NCI-H1092 (cell line): ENCODE data around the gene ENTREP3.
"Not testable (repeated sequence)": the region's sequence is repeated elsewhere in the genome, so short reads cannot be mapped to it uniquely, and the experiment has no call there.

Experiments
- DNase-seq: peaks from one replicate; lab custom pipeline; 2025; lab: John Stamatoyannopoulos, UW

Gene ENTREP3, protein sequence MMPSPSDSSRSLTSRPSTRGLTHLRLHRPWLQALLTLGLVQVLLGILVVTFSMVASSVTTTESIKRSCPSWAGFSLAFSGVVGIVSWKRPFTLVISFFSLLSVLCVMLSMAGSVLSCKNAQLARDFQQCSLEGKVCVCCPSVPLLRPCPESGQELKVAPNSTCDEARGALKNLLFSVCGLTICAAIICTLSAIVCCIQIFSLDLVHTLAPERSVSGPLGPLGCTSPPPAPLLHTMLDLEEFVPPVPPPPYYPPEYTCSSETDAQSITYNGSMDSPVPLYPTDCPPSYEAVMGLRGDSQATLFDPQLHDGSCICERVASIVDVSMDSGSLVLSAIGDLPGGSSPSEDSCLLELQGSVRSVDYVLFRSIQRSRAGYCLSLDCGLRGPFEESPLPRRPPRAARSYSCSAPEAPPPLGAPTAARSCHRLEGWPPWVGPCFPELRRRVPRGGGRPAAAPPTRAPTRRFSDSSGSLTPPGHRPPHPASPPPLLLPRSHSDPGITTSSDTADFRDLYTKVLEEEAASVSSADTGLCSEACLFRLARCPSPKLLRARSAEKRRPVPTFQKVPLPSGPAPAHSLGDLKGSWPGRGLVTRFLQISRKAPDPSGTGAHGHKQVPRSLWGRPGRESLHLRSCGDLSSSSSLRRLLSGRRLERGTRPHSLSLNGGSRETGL

DNA sequence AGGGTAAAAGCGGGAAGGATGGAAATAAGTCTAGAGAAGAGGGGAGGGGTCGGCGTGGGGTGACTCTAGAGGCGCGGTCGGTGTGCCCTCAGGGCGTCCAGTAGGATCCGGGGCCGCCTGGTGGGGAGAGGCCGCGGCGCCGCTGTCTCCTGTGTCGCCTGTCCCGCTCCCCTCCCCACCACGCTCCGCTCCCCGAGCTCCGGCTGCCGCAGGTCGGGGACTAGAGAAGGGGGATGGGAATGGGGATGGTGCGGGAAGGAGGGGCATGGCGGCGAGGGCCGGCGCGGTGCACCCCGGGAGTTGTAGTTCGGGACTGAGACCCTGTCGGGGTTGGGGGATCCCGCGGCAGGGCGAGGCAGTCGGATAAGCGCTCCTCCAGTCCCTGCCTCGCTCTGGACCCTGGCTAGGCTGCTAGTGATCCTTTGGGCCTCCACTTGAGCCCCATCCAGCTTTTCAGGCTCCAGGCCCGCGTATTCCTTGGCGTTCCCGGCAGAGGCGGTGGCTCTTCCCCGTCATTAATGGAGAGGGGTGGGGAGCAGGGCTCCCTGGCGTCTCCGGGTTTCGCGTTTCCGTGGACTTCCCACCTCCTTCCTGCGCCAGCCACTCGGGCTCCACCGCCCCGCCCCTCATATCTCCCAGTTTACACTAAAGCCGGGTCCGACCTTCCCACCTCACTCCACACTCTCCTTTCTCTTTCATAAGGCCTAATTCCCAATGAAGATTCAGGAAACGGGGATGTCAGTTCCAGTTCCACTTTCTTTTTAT, at the start of gene ENTREP3:
Gene ENTREP3 (minus strand): TSS at position 241 of the 765 bp plus-strand sequence. CDS start 606 bp downstream, outside the sequence.
- peak; percentile 78 for DNase-seq

DNA sequence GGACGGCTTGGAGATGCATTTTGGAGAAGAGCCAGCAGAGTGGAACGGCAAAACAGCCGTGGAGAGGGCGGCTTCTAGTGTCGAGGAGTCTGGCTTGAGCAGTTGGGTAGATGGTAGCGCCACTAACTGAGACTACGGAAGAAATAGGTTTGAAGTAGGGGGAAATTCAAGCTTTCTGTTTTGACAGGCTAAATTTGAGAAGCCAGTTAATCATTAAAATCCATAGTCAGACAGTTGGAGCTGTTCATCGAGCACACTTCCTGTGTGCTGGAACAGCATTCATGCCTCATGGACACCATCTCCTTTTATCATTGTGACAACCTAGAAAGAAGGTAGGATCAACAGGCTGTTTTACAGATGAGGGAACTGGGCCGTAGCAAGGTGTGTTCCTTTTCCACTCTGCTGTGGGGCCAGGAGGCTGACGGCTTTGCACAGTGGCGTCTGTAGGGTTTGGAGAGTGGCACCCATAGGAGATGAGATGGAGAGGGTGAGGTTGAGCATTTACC, 49.3 kb upstream of the ENTREP3 start:
- DNase-seq: no peak

DNA sequence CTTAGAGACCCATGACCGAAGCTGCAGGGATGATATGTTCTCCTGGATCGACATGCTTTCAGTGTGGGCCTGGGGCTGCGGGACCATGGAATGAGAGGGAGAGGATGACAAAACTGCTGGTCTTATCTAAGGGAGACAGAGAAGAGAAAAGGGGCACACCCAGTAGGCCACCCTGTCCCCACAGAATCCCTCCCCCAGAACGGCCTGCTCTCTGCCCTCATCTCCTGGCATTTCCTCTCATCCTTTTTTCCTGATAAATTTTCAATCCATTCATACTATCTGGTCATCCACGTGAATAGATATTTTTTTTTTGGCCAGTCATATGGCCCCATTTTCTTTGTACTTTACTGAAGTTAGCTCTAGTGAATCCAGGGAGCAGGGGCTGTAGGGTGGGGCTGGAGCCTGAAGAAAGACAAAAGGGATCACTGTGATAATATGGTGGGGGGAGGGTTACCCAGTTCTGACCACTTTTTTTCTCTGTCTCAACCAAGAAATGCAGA, 46.1 kb upstream of the ENTREP3 start, which contains the start of gene PKLR:
Gene PKLR (minus strand): TSS at position 97 of the 500 bp plus-strand sequence. CDS start 43 bp downstream, at position 54.
- DNase-seq: no peak

DNA sequence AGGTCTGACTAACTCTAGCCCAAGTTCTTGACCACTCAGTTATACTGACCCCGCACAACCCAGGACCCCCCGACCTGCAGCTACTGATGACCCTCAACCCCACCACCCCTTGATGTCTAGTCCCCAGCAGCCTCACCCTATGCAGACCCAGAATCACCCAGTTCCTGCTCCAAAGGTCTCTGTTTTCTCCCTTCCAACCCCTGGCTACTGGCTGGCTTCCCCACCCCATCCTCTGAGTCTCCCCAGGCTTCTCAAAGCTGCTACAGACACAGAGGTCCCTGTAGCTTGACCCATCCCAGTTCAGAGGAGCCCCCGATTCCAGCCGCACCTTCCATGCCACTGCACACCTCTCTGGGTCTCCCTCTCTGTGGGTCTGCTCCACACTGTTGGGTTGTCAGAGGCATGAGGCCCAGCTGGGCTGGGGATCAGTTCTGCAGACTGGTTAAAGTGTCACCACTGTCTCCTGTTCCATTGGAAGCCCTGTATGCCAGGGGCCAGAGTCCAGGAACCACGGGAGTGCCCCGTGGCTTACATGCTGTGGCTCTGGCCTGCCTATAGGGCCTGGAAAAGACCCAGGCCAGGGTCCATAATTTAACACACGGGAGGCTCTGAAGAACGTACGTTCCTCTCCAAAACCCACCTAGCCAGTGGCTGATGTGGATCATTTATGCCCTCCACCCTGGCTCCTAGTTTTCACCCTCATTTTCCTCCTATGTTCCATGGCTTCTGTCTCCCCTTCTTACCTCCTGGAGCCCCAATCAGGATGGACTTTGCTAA, 45.5 kb upstream of the ENTREP3 start:
- DNase-seq: no peak

DNA sequence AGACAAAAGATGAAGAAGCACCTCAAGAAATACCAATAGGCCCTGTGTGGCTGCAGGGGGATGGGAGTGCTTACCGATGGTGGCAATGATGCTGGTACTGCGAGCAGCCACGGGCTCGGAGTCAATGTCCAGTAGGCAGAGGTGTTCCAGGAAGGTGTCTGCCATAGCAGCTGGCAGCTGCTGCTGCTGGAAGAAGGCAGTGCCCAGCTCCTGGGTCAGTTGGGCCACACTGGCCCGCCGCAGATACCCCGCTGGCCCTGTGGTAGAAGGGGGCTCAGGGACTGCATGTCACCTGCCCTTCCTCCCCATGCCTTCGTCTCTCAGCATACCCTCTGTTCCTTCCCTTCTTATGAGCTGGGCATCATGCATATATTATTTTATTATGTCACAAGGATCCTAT, 44.7 kb upstream of the ENTREP3 start:
- DNase-seq: no peak

- DNase-seq: no peak
Observed at GRCh38 chr1:155297384-155297783, 42.1 kb upstream of the ENTREP3 start.

DNA sequence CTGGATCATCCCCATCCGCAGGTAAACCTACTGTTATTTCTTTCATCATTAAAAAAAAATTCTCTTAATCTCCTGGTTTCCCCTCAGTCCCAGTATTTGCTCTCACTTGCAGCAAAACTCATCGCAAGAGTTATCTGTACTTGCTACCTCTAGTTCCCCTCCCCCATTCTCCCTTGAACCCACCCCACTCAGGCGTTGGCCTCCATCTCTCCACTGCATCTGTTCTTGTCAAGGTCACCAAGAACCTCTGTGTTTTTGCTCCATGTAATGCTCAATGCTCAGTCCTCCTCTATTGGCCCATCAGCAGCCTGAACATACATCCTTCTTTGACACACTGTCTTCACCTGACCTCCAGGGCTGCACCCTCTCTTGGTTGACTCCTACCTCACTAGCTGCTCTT, 41.4 kb upstream of the ENTREP3 start:
- no peak for DNase-seq

DNA sequence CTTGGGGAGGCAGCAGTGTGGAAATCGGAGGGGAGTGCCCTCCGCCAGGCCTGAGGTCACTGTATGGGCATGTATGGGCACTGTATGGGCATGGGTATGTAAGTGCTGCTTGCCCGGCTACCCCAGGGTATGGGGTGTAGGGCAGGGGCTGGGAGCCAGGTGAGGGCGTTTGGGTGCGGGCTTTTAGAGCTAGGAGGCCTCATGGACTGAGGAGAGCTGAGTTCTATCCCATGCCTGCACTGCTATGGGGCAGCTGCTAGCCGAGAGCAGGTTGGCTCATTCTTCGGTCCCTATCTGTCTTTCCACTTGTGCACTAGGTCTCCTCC, 40.6 kb upstream of the ENTREP3 start:
- no peak for DNase-seq

DNA sequence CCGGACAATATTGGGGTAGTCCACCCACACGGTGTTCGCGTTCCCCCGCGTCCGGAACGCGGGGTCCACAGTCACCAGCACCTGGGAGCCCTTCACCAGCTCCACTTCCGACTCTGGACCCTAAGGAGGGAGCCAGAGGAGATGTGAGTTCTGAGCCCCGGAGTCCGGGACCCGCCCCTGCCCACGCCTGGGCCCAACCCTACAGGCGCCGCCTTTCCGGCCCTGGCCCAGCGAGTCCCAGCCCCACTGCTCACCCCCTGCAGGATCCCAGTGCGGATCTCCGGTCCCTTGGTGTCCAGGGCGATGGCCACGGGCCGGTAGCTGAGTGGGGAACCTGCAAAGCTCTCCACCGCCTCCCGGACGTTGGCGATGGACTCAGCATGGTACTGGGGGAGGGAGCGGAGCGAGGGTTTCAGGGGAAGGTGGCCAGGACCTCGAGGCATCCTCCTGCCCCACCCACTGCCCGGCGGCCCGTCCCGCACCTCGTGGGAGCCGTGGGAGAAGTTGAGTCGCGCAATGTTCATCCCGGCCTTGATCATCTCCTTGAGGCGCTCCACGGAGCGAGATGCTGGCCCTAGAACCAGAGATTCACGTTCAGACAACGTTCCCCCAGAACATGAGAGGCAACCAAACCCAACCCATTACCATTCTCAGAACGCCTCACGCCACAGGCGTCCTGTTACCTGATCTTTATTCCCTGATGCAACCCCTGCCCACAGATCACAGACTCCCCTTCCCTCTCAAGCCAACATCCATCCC, 40.1 kb upstream of the ENTREP3 start:
- DNase-seq: no peak

DNA sequence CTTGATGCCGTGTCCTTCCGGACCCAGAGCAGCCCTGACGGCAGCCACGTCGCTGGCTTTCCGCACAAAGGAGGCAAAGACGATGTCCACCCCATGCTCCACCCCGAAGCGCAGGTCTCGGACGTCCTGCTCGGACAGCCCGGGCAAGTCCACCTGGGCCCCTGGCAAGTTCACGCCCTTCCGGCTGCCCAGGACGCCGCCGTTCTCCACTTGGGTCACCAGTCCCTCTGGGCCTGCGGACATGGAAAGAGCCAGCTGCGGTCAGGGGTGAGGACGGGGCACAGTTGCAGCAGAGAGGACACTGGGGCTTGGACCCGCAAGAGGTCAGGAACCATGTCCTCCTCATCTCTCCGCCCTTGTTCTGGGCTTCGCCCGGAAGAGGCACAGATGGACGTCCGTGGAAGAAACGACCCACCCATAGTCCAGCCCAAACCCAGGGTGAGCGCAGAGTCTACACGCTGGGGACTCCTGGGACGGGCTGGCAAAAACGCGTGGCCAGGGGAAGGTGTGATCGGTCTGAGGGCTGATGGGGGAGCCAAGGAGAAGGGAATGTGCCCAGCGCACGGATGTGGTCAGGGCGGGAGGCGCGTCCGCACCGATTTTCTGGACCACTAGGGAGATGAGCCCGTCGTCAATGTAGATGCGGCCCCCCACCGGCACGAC, 39.4 kb upstream of the ENTREP3 start:
- DNase-seq: no peak

DNA sequence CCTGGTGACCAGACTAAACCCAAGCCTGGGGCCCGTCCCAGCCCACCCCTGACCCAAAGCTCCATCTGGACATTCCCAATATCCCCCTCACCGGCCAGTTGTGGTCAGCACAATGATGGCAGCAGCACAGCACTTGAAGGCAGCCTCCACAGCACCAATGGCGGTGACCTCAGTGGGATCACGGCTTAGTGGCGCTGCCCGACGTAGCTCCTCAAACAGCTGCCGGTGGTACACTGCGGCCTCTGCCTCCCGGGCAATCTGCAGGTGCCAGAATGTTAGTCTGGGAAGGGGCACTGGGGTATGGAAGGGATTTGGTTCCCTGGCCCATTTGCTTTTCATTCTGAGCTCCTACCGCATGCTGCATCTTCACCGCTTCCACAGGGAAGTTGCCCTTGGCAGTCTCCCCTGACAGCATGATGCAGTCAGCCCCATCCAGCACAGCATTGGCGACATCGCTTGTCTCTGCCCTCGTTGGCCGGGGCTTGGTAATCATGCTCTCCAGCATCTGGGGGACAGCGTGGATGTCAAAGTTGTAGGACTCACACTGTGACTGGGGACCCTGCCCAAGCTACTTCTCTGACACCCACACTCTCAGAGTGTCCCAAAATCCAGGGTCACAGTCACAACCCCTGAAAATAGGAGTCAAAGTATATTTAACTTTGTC, 37.9 kb upstream of the ENTREP3 start:
- DNase-seq: no peak

GRCh38 chr1:155291006-155291405, 35.7 kb upstream of the ENTREP3 start:
- DNase-seq: not testable (repeated sequence)

GRCh38 chr1:155287987-155288543, 32.8 kb upstream of the ENTREP3 start:
- no peak for DNase-seq

- no peak for DNase-seq
Observed at GRCh38 chr1:155286544-155286943, 31.3 kb upstream of the ENTREP3 start.

- DNase-seq: no peak
Observed at GRCh38 chr1:155285631-155286044, 30.4 kb upstream of the ENTREP3 start.

DNA sequence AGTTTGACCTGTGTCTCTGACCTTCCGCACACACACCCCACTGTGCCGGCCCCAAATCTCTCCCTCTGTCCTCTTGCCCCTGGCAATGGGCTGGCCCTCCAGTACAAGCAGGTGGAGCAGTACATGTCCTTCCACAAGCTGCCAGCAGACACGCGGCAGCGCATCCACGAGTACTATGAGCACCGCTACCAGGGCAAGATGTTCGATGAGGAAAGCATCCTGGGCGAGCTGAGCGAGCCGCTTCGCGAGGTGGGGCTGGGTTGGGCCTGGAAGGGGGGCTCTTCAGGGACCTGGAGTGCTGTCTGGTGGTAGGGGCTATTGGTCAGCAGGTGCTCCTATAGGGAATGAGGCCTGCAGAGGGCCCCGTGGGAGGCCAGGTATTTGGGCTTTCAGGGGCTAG, 29.8 kb upstream of the ENTREP3 start:
- no peak for DNase-seq

GRCh38 chr1:155284476-155284875, 29.2 kb upstream of the ENTREP3 start:
- DNase-seq: no peak

DNA sequence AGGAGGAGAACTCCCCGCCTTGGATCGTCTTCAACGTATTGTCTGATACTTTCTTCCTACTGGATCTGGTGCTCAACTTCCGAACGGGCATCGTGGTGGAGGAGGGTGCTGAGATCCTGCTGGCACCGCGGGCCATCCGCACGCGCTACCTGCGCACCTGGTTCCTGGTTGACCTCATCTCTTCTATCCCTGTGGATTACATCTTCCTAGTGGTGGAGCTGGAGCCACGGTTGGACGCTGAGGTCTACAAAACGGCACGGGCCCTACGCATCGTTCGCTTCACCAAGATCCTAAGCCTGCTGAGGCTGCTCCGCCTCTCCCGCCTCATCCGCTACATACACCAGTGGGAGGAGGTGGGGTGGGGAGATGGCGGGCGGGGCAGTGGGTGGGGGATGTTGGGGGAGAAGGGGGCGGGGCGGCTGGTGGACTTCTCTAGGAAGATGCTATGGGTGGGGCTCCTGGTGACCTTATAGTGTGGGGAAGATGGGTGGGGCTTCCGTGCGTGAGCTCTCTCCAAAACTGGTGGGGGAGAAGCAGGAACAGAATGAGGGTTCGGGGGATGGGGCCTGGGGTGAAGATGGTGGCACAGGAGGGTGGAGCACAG, 27.3 kb upstream of the ENTREP3 start:
- DNase-seq: no peak

GRCh38 chr1:155279268-155279667, 24.0 kb upstream of the ENTREP3 start:
- DNase-seq: no peak
